GM03348 (cell line): ENCODE results near the gene IQCN.
"Not testable (repeated sequence)": the region's sequence is repeated elsewhere in the genome, so short reads cannot be mapped to it uniquely, and the experiment has no call there.

Experiments
- DNase-seq: peaks from one replicate; pipeline ENCODE4 v3.0.0; 2012; ENCODE audit warnings: low spot score

The IQCN gene

DNA sequence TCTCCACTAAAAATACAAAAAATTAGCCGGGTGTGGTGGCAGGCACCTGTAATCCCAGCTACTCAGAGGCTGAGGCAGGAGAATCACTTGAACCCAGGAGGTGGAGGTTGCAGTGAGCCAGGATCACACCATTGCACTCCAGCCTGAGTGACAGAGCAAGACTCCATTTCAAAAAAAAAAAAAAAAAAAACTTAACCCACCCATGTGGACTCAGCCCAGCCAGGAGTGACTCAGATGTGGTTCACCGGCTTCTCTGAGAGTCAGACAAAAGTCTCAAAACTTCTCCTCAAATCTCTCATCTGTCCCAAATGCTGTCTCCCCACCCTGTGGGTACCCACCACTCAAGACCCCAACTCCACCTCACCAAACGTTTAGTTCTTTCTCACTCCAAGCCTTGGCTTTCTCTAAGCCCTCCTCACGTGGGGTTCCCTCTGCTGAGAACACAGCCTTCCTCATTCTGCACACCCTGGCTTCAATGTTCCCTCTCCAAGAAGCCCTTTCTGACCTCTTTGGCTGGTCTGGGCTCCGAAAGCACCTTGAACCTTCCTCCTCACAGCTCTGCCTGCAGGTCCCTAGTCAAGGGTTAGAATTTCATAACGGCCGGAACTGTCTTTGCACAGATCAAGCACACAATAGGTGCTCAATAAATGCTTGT lies 59.3 kb downstream of the IQCN start:
- peak; percentile 69 for DNase-seq

DNA sequence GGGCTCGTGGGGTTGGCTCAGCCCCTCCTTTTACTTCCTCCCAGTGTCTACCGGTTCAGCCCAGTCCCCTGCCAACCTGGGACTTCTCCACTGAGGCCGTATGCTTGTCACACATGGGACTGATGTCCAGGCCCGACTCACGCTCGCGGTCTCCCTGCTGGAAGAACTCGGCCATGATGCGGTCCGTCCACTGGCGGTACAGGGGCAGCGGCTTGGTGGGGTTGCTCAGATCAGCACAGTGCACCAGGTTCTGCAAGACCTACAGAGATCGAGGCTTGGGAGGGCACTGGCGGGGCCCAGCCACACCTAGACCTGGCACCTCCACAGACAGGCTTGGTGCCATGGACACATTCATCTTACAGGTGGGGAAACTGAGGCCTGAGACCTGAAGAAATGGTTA lies 62.6 kb downstream of the IQCN start:
- no peak for DNase-seq

DNA sequence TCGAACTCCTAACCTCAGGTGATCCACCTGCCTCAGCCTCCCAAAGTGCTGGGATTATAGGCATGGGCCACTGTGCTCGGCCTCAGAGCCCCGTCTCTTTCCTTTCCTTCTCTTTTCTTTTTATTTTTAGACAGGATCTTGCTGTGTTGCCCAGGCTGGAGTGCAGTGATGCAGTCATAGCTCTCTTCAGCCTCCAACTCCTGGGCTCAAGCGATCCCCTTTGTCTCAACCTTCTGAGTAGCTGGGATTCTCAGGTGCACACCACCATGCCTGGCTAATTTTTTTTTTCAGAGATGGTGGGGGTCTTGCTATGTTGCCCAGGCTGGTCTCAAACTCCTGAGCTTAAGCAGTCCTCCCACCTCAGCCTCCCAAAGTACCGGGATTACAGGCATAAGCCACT lies 64.3 kb downstream of the IQCN start:
- not testable (repeated sequence) for DNase-seq

DNA sequence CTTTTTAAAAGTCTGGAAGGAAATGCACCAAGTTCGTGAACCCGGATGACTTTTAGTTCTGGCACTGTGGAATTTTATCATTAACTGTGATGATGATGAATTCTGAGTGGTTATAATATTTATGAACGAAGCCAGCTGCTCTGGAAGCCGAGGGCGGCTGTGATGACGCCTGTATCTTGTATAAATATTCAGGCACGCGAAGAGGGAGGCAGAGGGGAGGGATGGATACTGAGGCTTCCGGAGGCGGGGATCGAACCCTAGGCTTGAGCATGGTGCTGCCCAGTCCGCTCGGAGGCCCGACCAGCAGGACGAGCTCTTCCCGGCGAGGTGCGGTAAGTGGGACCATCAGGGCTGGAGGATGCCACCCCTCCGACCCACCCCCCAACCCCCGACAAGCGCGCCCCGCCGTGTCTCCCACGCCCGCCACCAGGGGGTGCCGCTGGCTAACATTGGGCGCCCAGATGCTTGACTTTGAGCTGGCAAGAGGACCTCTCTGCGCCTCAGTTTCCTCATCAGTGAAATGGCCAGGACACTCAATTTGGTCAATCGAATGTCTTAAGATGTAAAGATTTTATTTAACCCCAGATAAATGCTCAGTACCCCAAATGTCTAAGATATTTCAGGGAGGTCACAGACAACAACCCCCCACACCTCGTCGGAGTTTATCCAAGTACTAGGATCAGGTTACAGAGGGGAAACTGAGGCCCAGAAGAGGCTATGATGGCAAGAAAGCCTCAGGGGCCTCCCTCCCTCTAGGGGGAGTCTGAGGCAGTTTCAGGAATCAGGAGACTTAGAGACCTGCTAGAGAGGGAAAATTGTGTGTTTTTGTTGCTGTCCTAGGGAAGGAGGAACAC lies 65.9 kb downstream of the IQCN start:
- peak; percentile 72 for DNase-seq
